ENCODE results near the gene WBP1L.
A peak's percentile ranks its signal among the peaks of the same experiment; 100 is the strongest.
"Not testable (repeated sequence)": the region's sequence is repeated elsewhere in the genome, so short reads cannot be mapped to it uniquely, and the experiment has no call there.

Gene WBP1L

DNA sequence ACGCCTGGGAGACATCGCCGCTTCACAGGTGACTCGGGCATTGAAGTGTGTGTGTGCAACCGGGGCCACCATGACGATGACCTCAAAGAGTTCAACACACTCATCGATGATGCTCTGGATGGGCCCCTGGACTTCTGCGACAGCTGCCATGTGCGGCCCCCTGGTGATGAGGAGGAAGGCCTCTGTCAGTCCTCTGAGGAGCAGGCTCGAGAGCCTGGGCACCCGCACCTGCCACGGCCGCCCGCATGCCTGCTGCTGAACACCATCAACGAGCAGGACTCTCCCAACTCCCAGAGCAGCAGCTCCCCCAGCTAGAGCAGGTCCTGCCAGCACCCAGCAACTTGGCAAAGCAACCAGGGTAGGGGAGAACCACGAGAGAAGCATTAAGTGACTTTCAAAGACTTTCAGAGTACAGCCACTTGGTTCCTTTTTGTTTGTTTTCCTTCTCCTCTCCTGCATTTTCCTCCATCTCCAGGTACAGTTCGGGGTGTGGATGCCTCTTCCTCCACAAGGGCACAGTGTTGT lies 69.3 kb downstream of the WBP1L start:
- no peak for DNase-seq

GRCh38 chr10:102813734-102814452 lies 70.1 kb downstream of the WBP1L start:
- no peak for DNase-seq

DNA sequence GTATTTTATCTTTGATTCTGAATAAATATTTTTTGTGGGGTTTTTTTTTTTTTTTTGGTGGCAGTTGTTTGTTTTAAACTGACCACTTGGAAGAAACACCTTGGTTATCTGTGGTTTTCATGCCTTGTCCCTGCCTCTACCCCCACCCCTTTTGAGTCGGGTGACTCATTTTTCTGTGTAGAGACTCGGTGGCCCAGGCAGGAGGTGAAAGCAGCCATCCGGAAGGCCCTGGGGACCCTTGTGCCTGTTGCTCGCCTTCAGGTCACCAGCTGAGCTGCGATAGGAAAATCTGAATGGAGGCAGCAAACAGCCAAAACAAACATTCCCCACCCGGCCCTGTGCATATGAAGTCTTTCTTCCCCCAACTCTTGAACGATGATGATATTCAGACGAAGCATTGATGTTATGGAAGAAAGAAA lies 70.7 kb downstream of the WBP1L start:
- no peak for DNase-seq

DNA sequence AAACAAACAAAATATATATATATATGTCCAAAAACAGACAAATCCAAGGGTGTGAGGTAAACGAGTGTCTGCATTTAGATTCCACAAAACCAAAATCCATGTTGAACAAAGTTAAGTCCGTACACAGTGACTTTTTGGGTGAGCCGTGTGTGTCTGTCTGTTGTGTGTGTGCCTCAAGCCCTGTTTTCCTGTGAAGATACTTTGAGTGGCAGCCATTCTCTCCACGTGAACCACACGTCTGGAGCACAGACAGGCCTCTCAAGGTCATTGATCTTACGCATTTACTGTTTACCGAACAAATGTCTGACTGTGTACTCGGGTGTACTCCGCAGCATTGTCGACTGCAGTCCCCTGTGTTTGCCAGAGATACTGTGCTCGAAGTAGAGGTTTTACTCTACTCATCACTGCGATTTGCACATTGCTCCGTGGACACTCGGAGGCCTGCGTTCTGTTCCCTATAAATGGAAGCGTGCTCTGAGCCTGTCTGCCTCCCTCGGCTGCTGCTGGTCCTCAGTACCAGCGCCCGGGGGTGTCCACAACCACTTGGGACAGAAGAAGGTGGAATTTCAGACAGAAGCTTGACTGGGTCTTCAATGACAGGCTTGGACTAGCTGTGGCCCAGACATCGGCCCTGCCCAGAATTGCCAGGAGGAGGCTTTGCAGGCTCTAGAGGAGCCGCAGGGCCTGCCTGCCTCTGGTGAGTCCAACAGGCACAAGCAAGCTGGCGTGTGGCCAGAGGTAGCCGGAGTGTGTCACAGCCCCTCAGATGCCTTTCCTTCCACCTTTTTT lies 71.3 kb downstream of the WBP1L start:
- DNase-seq, result no peak

DNA sequence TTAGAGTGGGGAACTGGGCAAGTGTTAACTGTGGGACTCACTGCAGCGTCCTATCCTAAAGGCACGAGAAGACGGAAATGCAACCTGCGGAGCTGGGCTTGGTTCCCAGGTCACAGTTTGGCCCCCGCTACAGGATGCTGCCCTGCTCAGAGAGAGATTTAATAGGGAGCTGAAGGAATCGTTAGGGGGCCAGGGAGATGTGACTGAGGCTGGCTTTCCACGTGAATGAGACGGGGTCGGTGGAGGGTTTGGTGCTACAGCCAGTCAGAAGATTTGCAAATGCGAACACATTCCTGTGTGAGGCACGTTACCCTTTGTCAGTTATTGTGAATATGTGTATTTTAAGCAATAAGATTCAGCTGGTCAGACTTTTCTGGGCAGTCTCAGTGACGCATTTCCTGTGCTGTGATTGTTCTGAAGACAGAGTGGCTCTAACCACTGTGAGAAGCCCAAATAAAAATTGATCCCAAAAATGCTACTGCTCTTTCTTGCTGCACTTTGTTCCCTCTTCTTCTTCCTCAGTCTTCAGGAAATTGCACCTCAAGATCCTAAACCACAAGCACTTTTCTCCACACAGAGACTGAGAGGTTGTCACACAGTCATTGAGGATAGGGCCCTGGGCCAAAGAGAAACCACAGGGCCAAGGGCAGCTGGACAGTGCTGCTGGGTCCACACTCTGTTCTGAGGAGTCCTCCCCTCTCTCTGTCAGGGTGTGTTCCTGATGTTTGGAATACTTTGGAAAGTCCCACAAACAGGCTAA lies 72.2 kb downstream of the WBP1L start:
- no peak for DNase-seq

DNA sequence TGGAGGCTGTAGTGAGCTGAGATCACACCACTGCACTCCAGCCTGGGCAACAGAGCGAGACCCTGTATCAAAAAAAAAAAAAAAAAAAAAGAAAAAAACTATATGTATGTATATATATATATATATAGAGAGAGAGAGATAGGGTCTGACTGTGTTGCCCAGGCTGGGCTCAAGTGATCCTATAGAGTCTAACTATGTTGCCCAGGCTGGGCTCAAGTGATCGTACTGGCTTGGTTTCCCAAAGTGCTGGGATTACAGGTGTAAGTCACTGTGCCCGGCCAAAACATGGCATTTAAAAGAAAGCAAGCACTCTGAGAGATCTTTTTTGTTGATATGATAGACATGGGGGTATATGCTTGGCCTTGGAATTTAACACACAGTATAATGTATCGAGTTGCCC lies 73.4 kb downstream of the WBP1L start:
- no peak for DNase-seq

DNA sequence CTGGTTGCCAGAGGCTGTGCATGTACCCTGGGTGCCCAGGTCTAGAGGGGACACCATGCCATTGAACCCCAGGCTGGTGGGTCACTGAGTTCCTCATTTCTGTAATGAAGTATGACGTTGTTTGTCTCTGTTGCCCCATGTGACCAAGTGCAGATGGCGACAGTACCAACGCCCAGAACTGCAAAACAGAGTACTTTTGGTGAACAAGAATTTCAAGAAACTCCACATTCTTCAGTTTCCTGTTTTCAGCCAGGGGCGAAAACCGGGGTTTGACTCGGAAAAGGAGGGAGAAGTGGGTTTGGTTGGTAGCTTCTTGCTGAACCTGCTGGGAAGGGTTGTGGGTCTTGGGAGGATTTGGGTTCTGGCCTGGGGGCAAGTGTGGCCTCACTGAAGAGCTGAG lies 75.3 kb downstream of the WBP1L start:
- DNase-seq, result no peak

DNA sequence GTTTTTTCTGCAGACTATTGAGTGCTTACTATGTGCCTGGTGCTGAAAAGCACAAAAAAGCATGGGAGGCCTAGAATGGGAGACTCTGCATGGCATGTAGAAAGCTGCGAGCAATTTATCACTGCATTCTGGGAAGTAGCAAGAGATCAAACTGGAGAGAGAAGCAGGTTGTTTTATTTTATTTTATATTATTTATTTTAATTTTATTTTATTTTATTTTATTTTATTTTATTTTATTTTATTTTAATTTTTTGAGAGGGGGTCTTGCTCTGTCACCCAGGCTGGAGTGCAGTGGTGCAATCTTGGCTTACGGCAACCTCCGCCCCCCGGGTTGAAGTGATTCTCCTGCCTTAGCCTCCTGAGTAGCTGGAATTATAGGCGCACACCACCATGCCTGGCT lies 76.3 kb downstream of the WBP1L start:
- DNase-seq, result not testable (repeated sequence)

- DNase-seq, result no peak
Measured at GRCh38 chr10:102822222-102822621, 78.5 kb downstream of the WBP1L start.

- DNase-seq, result no peak
Measured at GRCh38 chr10:102824664-102825063, 80.9 kb downstream of the WBP1L start.

- no peak for DNase-seq
Measured at GRCh38 chr10:102826148-102826796, 82.5 kb downstream of the WBP1L start.

DNA sequence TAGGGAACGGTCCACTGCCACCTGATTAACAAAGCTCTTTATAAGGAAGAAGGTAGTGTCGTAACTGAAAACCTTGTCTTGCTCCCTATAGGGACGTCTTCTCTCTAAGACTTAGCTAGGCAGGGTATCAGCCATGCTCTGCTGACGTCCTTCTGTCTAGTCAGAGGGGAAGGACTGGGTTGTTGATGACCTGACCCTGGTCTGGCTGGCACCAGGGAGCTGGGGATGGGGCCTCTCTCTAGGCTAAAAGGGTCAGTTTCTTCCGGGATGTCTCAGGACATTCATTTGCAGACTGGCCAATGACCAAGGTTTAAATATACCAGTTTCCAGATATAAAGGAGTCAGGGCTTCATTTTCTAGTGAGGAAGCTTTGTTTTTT lies 83.8 kb downstream of the WBP1L start:
- DNase-seq, result no peak

GRCh38 chr10:102831322-102832071 lies 87.7 kb downstream of the WBP1L start:
- DNase-seq, result no peak

DNA sequence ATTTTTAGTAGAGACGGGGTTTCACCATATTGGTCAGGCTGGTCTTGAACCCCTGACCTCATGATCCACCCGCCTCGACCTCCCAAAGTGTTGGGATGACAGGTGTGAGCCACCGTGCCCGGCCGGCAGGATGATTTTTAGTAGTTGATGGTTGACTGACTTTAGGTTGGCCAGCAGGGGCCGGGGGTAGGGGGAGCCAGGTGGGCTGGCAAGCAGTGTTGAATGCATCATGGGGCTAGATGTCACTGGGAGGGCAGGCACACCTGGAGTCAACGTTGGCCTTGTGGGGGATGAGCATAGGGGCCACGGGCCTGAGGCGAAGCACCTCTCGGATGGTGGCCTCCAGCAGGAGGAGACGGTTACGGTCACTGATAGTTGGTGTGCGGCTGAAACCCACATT lies 88.5 kb downstream of the WBP1L start:
- no peak for DNase-seq

GRCh38 chr10:102832987-102833386 lies 89.2 kb downstream of the WBP1L start:
- DNase-seq, result no peak

DNA sequence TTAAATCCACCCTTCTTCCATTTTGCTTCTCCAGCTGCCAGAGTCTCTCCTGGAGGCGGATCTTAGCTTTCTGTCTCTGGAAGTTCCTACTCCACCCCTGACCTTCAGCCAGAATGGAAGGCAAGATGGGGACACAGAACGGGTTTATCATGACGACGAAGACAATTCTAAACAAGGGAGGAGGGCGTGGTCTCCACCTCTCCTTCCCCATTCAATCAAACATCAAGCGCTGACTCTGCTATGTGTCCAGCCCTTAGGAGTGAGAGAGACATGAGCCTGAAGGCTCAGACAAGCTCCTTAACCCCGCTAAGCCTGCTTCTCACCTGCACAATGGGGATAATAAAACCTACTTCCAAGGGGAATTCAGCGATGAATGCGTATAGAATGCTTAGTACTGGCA lies 90.4 kb downstream of the WBP1L start:
- no peak for DNase-seq

DNA sequence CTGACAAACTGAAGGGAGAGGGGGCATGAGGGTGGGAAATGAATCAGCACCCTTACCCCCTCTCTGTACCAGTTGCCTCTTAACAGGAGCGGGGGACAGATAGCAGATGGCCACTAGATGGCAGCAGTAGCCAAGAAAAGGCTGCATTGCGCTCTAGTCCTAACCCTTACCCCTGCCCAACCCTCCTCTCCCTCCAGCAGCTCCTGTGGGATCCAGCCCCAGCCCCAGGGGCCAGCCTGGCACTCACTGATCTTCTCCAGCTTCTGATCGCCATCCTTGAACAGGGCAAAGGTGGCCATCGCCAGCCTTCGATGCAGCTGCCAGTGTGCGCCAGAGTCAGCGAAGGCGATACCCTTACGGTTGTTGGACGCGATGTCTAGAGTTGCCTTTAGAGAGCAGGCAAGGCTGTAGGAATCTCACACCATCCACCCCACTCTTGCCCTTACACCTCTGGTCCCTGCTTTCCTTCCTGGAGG lies 91.3 kb downstream of the WBP1L start:
- peak; percentile 65 to 69 for DNase-seq

GRCh38 chr10:102837230-102837721 lies 93.5 kb downstream of the WBP1L start, which contains the start of gene CYP17A1:
Gene CYP17A1 (minus strand): TSS chr10:102837413. CDS start chr10:102837361, 52 bp downstream.
- DNase-seq, result no peak

GRCh38 chr10:102838276-102838927 lies 94.7 kb downstream of the WBP1L start:
- DNase-seq, result not testable (repeated sequence)

DNA sequence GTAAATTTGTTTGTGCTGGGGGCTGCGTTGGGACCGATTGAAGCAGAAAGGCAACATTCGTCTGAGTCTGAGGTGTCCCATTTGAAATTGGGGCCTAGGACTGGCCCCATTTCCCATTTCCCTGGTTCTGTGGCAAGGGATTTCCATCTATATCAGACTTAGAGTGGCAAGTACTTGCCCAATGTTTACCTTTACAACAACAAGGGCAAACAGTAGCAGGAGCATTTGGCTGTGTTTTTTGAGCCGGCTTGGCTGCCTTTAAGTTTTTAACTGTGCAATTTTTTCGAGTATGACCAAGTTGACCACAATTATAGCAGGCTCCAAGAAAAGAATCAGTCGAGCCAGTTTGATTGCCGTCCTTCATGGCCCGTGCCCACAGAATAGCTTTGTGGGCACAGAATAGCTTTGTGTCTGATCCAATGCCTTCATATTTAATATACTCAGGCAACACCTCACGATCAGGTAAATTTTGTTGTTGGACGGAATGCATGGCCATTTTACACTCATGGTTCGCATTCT lies 98.1 kb downstream of the WBP1L start:
- no peak for DNase-seq

DNA sequence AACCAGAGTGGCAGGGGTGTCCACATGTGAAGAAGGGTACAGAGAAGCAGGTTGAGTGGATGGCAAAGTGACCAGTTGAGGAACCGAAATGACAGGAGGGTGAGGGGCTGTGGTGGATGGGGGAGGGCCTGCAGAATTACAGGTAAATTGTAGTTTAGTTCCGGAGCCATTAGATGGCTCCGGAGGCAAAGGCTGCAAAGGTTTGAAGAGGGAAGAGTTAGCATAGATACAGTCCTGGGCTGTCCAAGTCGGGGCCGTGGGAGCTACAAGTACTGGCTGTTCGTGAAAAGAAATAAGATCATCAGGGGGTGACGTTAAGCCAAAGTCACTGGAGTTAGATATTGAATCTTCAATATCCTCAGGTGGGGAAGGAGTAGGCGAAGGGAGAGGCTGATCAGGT lies 99.4 kb downstream of the WBP1L start:
- not testable (repeated sequence) for DNase-seq
